GM06990 (cell line): ENCODE results near the gene MAP2K7.

ENCODE experiments used
- DNase-seq: peaks from one replicate; pipeline ENCODE4 v3.0.0-alpha.2; 2011; ENCODE audit not compliant: insufficient read length; ENCODE audit errors: extremely low read depth
- H3K27me3 ChIP-seq: replicated peaks from 2 replicates; pipeline ENCODE4 v1.6.0; 2011; ENCODE audit warnings: low read length; ENCODE audit not compliant: control insufficient read depth, insufficient read depth
- H3K36me3 ChIP-seq: 2 replicates; pipeline ENCODE4 v1.5.1; 2011; ENCODE audit warnings: low read length; ENCODE audit not compliant: control insufficient read depth, insufficient read depth
- H3K4me3 ChIP-seq: replicated peaks from 2 replicates; pipeline ENCODE4 v1.5.1; 2011; ENCODE audit warnings: low read depth, mild to moderate bottlenecking, control low read depth, low read length
- CTCF ChIP-seq: IDR thresholded peaks from 2 replicates; pipeline ENCODE4 v1.5.1; 2011; ENCODE audit warnings: low read length, control low read depth, mild to moderate bottlenecking, inconsistent platforms; ENCODE audit not compliant: insufficient read depth, poor library complexity, severe bottlenecking

Gene MAP2K7

GRCh38 chr19:7918615-7919421 is 15.1 kb downstream of the MAP2K7 start:
- no peak for TF ChIP-seq CTCF
- Histone ChIP-seq H3K27me3 (no peaks in the 10 kb centered on the region; the same call in none of the 2 replicates), H3K4me3 (no peak overlapping the region), H3K36me3 (peaks cover 5% of the 10 kb centered on the region)
- DNase-seq: peak; percentile 20

- no peak for TF ChIP-seq CTCF
- Histone ChIP-seq H3K4me3 (peak within 1 kb of the TSS; percentile 80), H3K27me3 (no peaks in the 10 kb centered on the region; the same call in none of the 2 replicates), H3K36me3 (peaks cover 5% of the 10 kb centered on the region)
- DNase-seq: peak; percentile 97
Measured at GRCh38 chr19:7919610-7920518, 16.2 kb downstream of the MAP2K7 start, which contains the start of gene SNAPC2. Gene SNAPC2 (plus strand): TSS chr19:7920338. CDS start chr19:7920367, 29 bp downstream.

GRCh38 chr19:7920519-7921301 is 17.0 kb downstream of the MAP2K7 start:
- Histone ChIP-seq H3K36me3 (peaks cover 5% of the 10 kb centered on the region), H3K4me3 (peak overlapping the region; percentile 80), H3K27me3 (no peaks in the 10 kb centered on the region; the same call in none of the 2 replicates)
- no peak for TF ChIP-seq CTCF
- DNase-seq: peak; percentile 95

- peak; percentile 16 for DNase-seq
- no peaks in the 10 kb centered on the region for H3K27me3 ChIP-seq
Measured at GRCh38 chr19:7921302-7921966, 17.8 kb downstream of the MAP2K7 start.

More at GRCh38 chr19:7921302-7921966, 17.8 kb downstream of the MAP2K7 start:
- H3K4me3 ChIP-seq: peak overlapping the region; percentile 63
- TF ChIP-seq CTCF: no peak
- peaks cover 5% of the 10 kb centered on the region for H3K36me3 ChIP-seq
